HT1080 (cell line): ENCODE measurements around the gene C2CD3. TPM values are rescaled to one million over a fixed set of nuclear protein-coding genes. Genes with fewer than 3 reads are reported as not detected.
A peak's percentile ranks its signal among the peaks of the same experiment; 100 is the strongest.

Experiments
- DNase-seq: peaks from one replicate; pipeline ENCODE4 v3.0.0-alpha.2; 2015; ENCODE audit warnings: low read depth
- total RNA-seq: library from RNA; depleted of rRNA; stranded (reverse); fragments of >200 nt; shearing (Covaris generic); gene quantifications from 2 replicates; pipeline ENCODE4 v1.2.3, GENCODE V29; 2014

C2CD3 gene
- total RNA-seq, 1 experiment from 2014 or later = 20.5 TPM

GRCh38 chr11:73981051-73981805, 189.6 kb downstream of the C2CD3 start:
- no peak for DNase-seq

- peak; percentile 17 for DNase-seq
Measured at GRCh38 chr11:73980001-73980961, 190.5 kb downstream of the C2CD3 start.

- no peak for DNase-seq
Measured at GRCh38 chr11:73978576-73979086, 192.2 kb downstream of the C2CD3 start.

GRCh38 chr11:73977856-73978519, 192.8 kb downstream of the C2CD3 start:
- no peak for DNase-seq

GRCh38 chr11:73976451-73977151, 194.2 kb downstream of the C2CD3 start:
- no peak for DNase-seq

- DNase-seq = no peak
Measured at GRCh38 chr11:73975479-73975757, 195.4 kb downstream of the C2CD3 start.

GRCh38 chr11:73974604-73975478, 196.0 kb downstream of the C2CD3 start:
- DNase-seq = no peak

GRCh38 chr11:73972620-73973449, 198.0 kb downstream of the C2CD3 start:
- DNase-seq = no peak

- DNase-seq = no peak
Measured at GRCh38 chr11:73972187-73972586, 198.6 kb downstream of the C2CD3 start.

GRCh38 chr11:73971175-73971719, 199.6 kb downstream of the C2CD3 start:
- DNase-seq = no peak

- DNase-seq = no peak
Measured at GRCh38 chr11:73969991-73970800, 200.6 kb downstream of the C2CD3 start.

- no peak for DNase-seq
Measured at GRCh38 chr11:73969091-73969490, 201.7 kb downstream of the C2CD3 start.

- DNase-seq = no peak
Measured at GRCh38 chr11:73968356-73968966, 202.3 kb downstream of the C2CD3 start.

- no peak for DNase-seq
Measured at GRCh38 chr11:73965764-73966121, 205.1 kb downstream of the C2CD3 start.

- peak; percentile 26 for DNase-seq
Measured at GRCh38 chr11:73965076-73965763, 205.6 kb downstream of the C2CD3 start.

GRCh38 chr11:73963861-73964260, 206.9 kb downstream of the C2CD3 start:
- no peak for DNase-seq
